ENCODE results near the gene EFHD1. TPM values are rescaled to one million over a fixed set of nuclear protein-coding genes. Genes with fewer than 3 reads are reported as not detected.
"Not testable (repeated sequence)": the region's sequence is repeated elsewhere in the genome, so short reads cannot be mapped to it uniquely, and the experiment has no call there.

The EFHD1 gene
- total RNA-seq, 1 experiment from 2014 or later, result 0.47 TPM

GRCh38 chr2:232634206-232635150, 1.1 kb downstream of the EFHD1 start:
- Mint-ChIP-seq H3K27me3 (ENCODE audit: unreplicated experiment) (peaks cover 20% of the 10 kb centered on the region), H3K4me3 (ENCODE audit: low read depth, unreplicated experiment) (no peak overlapping the region), H3K36me3 (ENCODE audit: insufficient read depth, unreplicated experiment) (peaks cover 9% of the 10 kb centered on the region), H3K27ac (ENCODE audit: unreplicated experiment) (no peak overlapping the region), H3K9me3 (ENCODE audit: low read depth, unreplicated experiment) (no peaks in the 10 kb centered on the region), H3K4me1 (ENCODE audit: low read depth, unreplicated experiment) (peaks cover 8% of the 10 kb centered on the region)
- no peak for DNase-seq
- BruUV-seq (replicated peaks), result no TSS peak
- intact Hi-C loops (cut with micrococcal nuclease; ENCODE audit: unreplicated experiment), result no loop called here
- no peak for TF ChIP-seq CTCF (IDR thresholded peaks at IDR 0.05; ENCODE audit: unreplicated experiment)
- CTCF ChIA-PET, result no interaction called here

- not testable (repeated sequence) for H3K4me3 Mint-ChIP-seq (ENCODE audit: low read depth, unreplicated experiment)
These were observed 2.0 kb downstream of the EFHD1 start for GRCh38 chr2:232635376-232635775.

GRCh38 chr2:232635820-232636219, 2.4 kb downstream of the EFHD1 start:
- no TSS peak for BruUV-seq (replicated peaks)
- intact Hi-C loops (cut with micrococcal nuclease; ENCODE audit: unreplicated experiment), result no loop called here
- CTCF ChIA-PET, result no interaction called here
- Mint-ChIP-seq H3K9me3 (ENCODE audit: low read depth, unreplicated experiment) (no peaks in the 10 kb centered on the region), H3K4me1 (ENCODE audit: low read depth, unreplicated experiment) (peaks cover 8% of the 10 kb centered on the region), H3K27me3 (ENCODE audit: unreplicated experiment) (peaks cover 34% of the 10 kb centered on the region), H3K27ac (ENCODE audit: unreplicated experiment) (no peak overlapping the region), H3K36me3 (ENCODE audit: insufficient read depth, unreplicated experiment) (peaks cover 9% of the 10 kb centered on the region), H3K4me3 (ENCODE audit: low read depth, unreplicated experiment) (no peak overlapping the region)
- DNase-seq, result no peak
- no peak for TF ChIP-seq CTCF (IDR thresholded peaks at IDR 0.05; ENCODE audit: unreplicated experiment)

More at GRCh38 chr2:232635376-232635775, 2.0 kb downstream of the EFHD1 start:
- BruUV-seq (replicated peaks); DNase-seq; intact Hi-C loops (cut with micrococcal nuclease; ENCODE audit: unreplicated experiment); H3K4me1 Mint-ChIP-seq (ENCODE audit: low read depth, unreplicated experiment); H3K9me3 Mint-ChIP-seq (ENCODE audit: low read depth, unreplicated experiment); H3K36me3 Mint-ChIP-seq (ENCODE audit: insufficient read depth, unreplicated experiment); CTCF ChIA-PET; H3K27ac Mint-ChIP-seq (ENCODE audit: unreplicated experiment): not testable (repeated sequence)
- peaks cover 29% of the 10 kb centered on the region for H3K27me3 Mint-ChIP-seq (ENCODE audit: unreplicated experiment)

GRCh38 chr2:232636788-232637420, 3.5 kb downstream of the EFHD1 start:
- no TSS peak for BruUV-seq (replicated peaks)
- no peak for TF ChIP-seq CTCF (IDR thresholded peaks at IDR 0.05; ENCODE audit: unreplicated experiment)
- H3K36me3 Mint-ChIP-seq (ENCODE audit: insufficient read depth, unreplicated experiment), result peaks cover 9% of the 10 kb centered on the region
- H3K4me1 Mint-ChIP-seq (ENCODE audit: low read depth, unreplicated experiment), result peaks cover 8% of the 10 kb centered on the region
- CTCF ChIA-PET, result interaction anchor here (0.7 kb wide), 1 partner anchor 1621 kb away, joined by 4 read pairs; no protein-coding TSS in a partner anchor
- H3K27ac Mint-ChIP-seq (ENCODE audit: unreplicated experiment), result no peak overlapping the region
- DNase-seq, result no peak
- H3K27me3 Mint-ChIP-seq (ENCODE audit: unreplicated experiment), result peaks cover 34% of the 10 kb centered on the region
- intact Hi-C loops (cut with micrococcal nuclease; ENCODE audit: unreplicated experiment), result no loop called here
- no peak overlapping the region for H3K4me3 Mint-ChIP-seq (ENCODE audit: low read depth, unreplicated experiment)
- no peaks in the 10 kb centered on the region for H3K9me3 Mint-ChIP-seq (ENCODE audit: low read depth, unreplicated experiment)
